Brain microvascular endothelial cell (primary cell): ENCODE data around the gene CDYL.
"Not testable (repeated sequence)": the region's sequence is repeated elsewhere in the genome, so short reads cannot be mapped to it uniquely, and the experiment has no call there.

Experiments used
- DNase-seq: peaks from one replicate; pipeline ENCODE4 v3.0.0-alpha.2; 2020
- H3K27ac ChIP-seq: fragments of 250-450 bp; sonication (Bioruptor Pico); 2 replicates; pipeline ENCODE4 v1.5.1; 2020; ENCODE audit warnings: mild to moderate bottlenecking, moderate library complexity
- H3K27me3 ChIP-seq: fragments of 250-450 bp; sonication (Bioruptor Pico); replicated peaks from 2 replicates; pipeline ENCODE4 v1.5.1; 2020; ENCODE audit warnings: mild to moderate bottlenecking
- H3K36me3 ChIP-seq: fragments of 250-450 bp; sonication (Bioruptor Pico); replicated peaks from 2 replicates; pipeline ENCODE4 v1.5.1; 2020; ENCODE audit warnings: mild to moderate bottlenecking
- H3K4me3 ChIP-seq: 2 replicates; pipeline ENCODE4 v1.5.1; 2011; ENCODE audit warnings: low read depth, mild to moderate bottlenecking, control low read depth, low read length, moderate library complexity
- in situ Hi-C: cut with HindIII; loops from 2 replicates; pipeline ENCODE4 v1.10.0; 2017; ENCODE audit warnings: low sequenced_read_pairs, low pct_ligation_motif_present
- TF ChIP-seq, protein P1 (sequence below): IDR thresholded peaks from 2 replicates; pipeline ENCODE4 v1.5.1; 2011; ENCODE audit warnings: low read depth, mild to moderate bottlenecking, moderate library complexity, low read length, control low read depth, inconsistent platforms; ENCODE audit errors: missing control alignments

CDYL gene

DNA sequence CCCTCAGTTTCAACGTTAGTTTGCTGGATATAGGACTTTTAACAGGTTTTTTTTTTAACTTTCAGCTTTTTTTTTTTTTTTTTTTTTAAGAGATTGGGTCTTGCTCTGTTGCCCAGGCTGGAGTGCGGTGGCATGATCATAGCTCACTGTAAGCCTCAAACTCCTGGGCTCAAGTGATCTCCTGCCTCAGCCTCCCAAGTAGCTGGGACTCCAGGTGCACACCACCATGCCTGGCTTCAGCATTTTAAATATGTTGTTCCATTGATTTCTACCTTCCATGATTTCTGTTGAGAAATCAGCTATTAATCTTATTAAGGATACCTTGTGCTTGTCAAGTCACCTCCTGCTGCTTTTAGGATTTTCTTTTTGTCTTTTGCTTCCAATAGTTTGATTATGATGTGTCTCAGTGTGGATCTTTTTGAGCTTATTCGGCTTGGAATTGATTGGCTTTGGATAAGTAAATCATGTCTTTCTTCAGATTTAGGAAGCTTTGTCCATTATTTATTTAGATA lies 52.0 kb downstream of the CDYL start:
- H3K4me3 ChIP-seq = no peak overlapping the region
- TF ChIP-seq, protein P1, sequence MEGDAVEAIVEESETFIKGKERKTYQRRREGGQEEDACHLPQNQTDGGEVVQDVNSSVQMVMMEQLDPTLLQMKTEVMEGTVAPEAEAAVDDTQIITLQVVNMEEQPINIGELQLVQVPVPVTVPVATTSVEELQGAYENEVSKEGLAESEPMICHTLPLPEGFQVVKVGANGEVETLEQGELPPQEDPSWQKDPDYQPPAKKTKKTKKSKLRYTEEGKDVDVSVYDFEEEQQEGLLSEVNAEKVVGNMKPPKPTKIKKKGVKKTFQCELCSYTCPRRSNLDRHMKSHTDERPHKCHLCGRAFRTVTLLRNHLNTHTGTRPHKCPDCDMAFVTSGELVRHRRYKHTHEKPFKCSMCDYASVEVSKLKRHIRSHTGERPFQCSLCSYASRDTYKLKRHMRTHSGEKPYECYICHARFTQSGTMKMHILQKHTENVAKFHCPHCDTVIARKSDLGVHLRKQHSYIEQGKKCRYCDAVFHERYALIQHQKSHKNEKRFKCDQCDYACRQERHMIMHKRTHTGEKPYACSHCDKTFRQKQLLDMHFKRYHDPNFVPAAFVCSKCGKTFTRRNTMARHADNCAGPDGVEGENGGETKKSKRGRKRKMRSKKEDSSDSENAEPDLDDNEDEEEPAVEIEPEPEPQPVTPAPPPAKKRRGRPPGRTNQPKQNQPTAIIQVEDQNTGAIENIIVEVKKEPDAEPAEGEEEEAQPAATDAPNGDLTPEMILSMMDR = no peak
- no peak overlapping the region for H3K27ac ChIP-seq
- no peaks in the 10 kb centered on the region for H3K36me3 ChIP-seq
- no peak for DNase-seq
- in situ Hi-C loops = no loop called here
- H3K27me3 ChIP-seq = no peaks in the 10 kb centered on the region

DNA sequence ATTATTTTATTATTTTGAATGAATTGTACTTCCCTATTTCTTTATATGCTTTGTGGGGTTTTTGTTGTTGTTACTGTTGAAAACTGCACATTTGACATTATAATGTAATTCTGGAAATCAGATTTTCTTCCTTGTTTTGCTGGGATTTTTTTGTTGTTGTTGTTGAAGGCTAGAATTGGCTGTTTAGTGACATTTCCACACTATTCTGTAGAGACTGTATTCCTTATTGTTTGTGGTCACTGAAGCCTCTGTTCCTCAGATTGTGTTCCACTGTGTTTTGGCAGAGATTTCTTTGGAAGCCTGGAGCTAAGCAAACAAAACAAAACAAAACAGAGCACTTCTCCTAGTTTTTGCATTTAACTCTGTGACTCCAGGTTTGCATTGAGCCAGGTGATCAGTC lies 52.9 kb downstream of the CDYL start:
- in situ Hi-C loops = no loop called here
- H3K27me3 ChIP-seq = no peaks in the 10 kb centered on the region
- TF ChIP-seq, protein P1 = no peak
- H3K36me3 ChIP-seq = no peaks in the 10 kb centered on the region
- no peak overlapping the region for H3K27ac ChIP-seq
- H3K4me3 ChIP-seq = no peak overlapping the region
- no peak for DNase-seq

DNA sequence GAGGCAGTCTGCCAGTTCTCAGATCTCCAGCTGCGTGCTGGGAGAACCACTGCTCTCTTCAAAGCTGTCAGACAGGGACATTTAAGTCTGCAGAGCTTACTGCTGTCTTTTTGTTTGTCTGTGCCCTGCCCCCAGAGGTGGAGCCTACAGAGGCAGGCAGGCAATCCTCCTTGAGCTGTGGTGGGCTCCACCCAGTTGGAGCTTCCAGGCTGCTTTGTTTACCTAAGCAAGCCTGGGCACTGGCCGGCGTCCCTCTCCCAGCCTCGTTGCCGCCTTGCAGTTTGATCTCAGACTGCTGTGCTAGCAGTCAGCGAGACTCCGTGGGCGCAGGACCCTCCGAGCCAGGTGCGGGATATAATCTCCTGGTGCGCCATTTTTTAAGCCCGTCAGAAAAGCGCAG lies 59.3 kb downstream of the CDYL start:
- H3K27ac ChIP-seq, H3K4me3 ChIP-seq, H3K36me3 ChIP-seq, H3K27me3 ChIP-seq, in situ Hi-C loops, DNase-seq: not testable (repeated sequence)

DNA sequence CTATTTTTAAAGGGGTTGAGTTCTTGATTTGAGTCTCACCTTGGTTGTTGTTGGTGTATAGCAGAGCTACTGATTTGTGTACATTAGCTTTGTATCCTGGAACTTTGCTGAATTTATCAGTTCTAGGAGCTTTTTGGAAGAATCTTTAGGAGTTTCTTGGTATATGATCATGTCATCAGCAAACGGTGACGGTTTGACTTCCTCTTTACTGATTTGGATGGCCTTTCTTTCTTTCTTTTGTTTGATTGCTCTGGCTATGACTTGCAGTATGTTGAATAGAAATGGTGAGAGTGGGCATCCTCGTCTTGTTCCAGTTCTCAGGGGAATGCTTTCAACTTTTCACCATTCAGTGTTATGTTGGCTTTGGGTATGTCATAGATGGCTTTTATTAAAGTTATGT lies 64.0 kb downstream of the CDYL start:
- TF ChIP-seq, protein P1 = no peak
- no peaks in the 10 kb centered on the region for H3K36me3 ChIP-seq
- H3K27ac ChIP-seq = no peak overlapping the region
- no peaks in the 10 kb centered on the region for H3K27me3 ChIP-seq
- H3K4me3 ChIP-seq = no peak overlapping the region
- in situ Hi-C loops = no loop called here
- DNase-seq = no peak

DNA sequence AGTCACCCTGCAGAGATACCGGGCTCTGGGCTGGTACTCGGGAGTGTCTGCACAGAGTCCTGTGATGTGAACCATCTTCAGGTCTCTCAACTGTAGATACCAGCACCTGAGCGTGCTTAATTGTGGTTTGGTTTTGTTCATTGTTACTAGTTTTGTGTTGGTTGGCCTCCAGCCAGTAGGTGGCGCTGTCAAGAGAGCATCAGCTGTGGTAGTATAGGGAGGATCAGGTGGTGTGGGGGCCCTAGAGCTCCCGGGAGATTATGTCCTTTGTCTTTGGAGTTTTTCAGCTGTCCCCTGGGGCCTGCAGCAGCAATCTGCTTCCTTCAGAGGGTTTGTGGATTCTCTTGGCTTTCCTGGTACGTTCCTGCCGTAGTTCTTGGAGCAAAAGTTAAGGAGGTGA lies 67.9 kb downstream of the CDYL start:
- Histone ChIP-seq H3K27me3 (no peaks in the 10 kb centered on the region), H3K36me3 (no peaks in the 10 kb centered on the region), H3K4me3 (no peak overlapping the region), H3K27ac (no peak overlapping the region)
- in situ Hi-C loops = no loop called here
- TF ChIP-seq, protein P1 = peak; percentile 50
- no peak for DNase-seq

DNA sequence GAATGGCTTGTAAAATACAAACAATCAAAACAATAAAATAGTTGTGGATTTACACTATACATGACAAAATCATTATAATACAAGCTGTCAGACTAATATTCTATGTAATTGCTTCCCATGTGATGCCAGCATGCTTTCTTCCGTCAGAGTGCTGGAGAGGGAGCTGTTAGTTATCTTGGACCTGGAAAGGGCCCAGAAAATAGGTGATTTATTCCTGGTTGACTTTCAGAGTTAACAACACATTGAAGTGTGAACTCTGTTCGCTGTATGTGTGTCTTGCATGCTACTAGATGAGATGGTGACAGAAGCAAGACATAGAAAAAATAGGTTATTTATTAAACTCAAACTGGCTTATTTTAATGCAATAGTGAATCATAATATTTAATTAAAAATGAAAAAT lies 70.2 kb downstream of the CDYL start:
- Histone ChIP-seq H3K36me3 (no peaks in the 10 kb centered on the region), H3K27ac (no peak overlapping the region), H3K4me3 (no peak overlapping the region), H3K27me3 (no peaks in the 10 kb centered on the region)
- no peak for DNase-seq
- TF ChIP-seq, protein P1 = no peak
- in situ Hi-C loops = no loop called here
